HUES48 (cell line): Measurements from ENCODE around the gene PRKCA.

Experiments
- H3K27ac ChIP-seq: one replicate; pipeline ENCODE4 v1.7.0; 2013; ENCODE audit warnings: low read depth, low read length, inconsistent platforms
- H3K27me3 ChIP-seq: 2 replicates; pipeline ENCODE4 v1.6.1; 2013; ENCODE audit warnings: mild to moderate bottlenecking, low read length; ENCODE audit not compliant: control insufficient read depth, insufficient read depth
- H3K36me3 ChIP-seq: 2 replicates; pipeline ENCODE4 v1.6.1; 2013; ENCODE audit warnings: low read length; ENCODE audit not compliant: control insufficient read depth, insufficient read depth
- H3K4me1 ChIP-seq: 2 replicates; pipeline ENCODE4 v1.6.1; 2013; ENCODE audit warnings: mild to moderate bottlenecking, low read length; ENCODE audit not compliant: control insufficient read depth, insufficient read depth
- H3K4me3 ChIP-seq: 2 replicates; pipeline ENCODE4 v1.5.1; 2013; ENCODE audit warnings: mild to moderate bottlenecking, low read depth, low read length
- H3K9ac ChIP-seq: 2 replicates; pipeline ENCODE4 v1.6.1; 2013; ENCODE audit warnings: mild to moderate bottlenecking, low read depth, low read length, moderate library complexity
- H3K9me3 ChIP-seq: 2 replicates; pipeline ENCODE4 v1.6.1; 2013; ENCODE audit warnings: low read length; ENCODE audit not compliant: control insufficient read depth, insufficient read depth

PRKCA gene

DNA sequence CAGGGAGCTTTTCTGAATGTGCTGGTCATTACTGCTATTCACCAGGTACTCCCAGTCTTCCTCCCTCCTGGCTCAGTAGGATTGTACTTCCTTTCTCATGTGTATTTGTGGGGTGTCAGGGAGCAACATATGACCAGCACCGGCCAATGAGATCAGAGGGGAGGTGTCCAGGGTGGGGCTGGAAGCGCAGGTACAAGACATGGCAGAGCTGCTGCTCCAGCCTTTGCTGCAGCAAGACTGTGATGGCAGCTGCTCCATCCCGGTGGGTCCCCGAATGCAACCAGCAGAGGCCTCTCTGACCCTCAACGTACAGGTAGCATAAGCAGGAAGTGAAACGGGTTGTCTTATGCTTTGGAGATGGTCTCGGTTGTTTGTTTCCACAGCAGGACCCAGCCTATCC lies 478.7 kb downstream of the PRKCA start:
- H3K9ac ChIP-seq: no peak overlapping the region
- H3K36me3 ChIP-seq: no peaks in the 10 kb centered on the region
- H3K27me3 ChIP-seq: no peaks in the 10 kb centered on the region
- no peaks in the 10 kb centered on the region for H3K9me3 ChIP-seq
- no peak overlapping the region for H3K4me3 ChIP-seq
- H3K4me1 ChIP-seq: peaks cover 46% of the 10 kb centered on the region
- no peak overlapping the region for H3K27ac ChIP-seq

DNA sequence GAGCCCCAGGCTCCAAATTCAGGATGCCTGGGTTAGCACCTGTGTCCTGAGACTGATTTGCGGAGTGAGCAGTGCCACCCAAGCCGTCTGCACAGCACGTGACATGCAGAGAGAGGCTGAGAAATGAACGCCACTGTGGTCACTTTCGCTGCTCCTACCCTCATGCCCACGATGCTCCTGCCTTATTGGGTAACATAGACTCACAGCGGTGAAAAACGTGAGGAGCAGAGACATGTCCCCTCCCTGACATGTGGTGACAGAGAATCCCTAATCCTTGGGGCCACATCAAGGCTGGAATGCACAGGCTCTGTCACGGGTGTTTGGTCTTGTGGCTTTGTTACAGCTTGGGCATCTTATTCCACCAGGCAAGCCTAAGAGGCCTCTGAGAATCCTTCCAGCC lies 480.4 kb downstream of the PRKCA start:
- H3K9ac ChIP-seq: no peak overlapping the region
- H3K4me1 ChIP-seq: peaks cover 31% of the 10 kb centered on the region

DNA sequence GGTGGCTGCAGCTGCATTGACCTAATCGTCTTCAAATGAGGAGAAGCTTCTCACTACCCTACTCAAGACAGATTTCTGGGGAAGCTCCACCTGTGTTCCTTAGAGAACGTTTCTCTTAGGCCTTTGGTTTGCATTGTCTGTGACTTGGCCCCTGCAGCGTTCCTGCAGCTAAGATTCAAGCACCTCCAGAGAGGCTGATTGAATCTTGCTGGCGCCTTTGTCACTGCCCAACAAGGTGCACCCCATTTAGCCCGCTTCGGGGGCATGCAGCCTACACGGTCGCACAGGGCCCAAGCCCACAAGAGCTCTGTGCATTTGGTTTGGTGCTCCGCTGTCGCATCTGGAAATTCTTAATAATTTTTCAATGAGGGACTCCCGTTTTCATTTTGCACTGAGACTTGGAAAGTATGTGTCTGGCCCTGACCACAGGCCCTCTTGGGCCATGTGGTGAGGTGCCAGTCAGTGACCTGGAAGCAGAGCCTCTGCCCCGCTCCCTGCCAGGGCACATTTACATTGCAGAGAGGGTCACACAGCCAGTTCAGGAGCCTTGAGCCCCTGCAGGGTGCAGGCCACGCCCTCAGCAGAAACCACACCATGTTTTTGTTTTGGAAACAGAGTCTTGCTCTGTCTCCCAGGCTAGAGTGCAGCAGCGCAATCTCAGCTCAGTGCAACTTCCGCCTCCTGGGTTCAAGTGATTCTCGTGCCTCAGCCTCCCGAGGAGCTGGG lies 481.4 kb downstream of the PRKCA start:
- H3K9me3 ChIP-seq: no peaks in the 10 kb centered on the region
- H3K27ac ChIP-seq: no peak overlapping the region
- 0 out of 2 replicates have a peak, but pooled peaks cover 2% of the 10 kb centered on the region for H3K36me3 ChIP-seq
- H3K9ac ChIP-seq: no peak overlapping the region
- peaks cover 24% of the 10 kb centered on the region for H3K4me1 ChIP-seq
- H3K4me3 ChIP-seq: no peak overlapping the region
- H3K27me3 ChIP-seq: no peaks in the 10 kb centered on the region

More for the DNA sequence above, 480.4 kb downstream of the PRKCA start:
- no peaks in the 10 kb centered on the region for H3K9me3 ChIP-seq
- H3K27ac ChIP-seq: no peak overlapping the region
- no peaks in the 10 kb centered on the region for H3K27me3 ChIP-seq
- 0 out of 2 replicates have a peak, but pooled peaks cover 2% of the 10 kb centered on the region for H3K36me3 ChIP-seq
- H3K4me3 ChIP-seq: no peak overlapping the region

DNA sequence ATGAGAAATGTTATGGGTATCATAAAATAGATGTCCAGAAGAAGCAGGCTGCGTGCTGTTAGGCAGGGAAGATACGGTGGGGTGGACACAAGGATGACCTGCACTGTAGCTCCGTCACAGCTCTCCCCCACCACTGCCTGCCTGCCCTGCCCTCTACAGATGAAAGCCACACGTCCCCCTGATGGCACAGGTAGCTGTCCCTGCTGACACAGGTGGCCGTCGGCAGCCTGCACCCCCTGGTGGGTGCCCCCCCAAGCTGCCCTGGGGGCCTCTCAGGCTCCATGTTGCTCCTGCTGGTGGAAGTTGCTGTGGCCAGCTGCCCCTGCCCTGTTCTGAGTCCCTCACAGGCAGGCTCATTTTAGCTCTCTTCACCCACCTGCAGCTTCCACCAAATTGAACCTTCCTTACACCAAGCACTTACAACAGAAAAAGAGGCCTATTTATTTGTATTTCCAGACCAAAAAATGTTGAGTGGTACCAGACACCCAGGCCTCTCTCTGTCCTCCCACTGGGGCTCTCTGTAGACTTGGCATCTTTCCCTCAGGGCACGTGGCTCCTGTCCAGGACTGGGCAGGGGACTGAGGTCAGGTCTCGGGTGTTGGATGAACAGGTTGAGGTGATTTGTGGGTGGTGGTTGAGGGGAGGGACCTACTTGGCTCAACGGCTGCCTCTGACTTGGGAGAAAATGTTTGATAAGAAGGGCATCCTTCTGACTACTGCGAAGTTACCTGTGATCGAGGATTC lies 482.4 kb downstream of the PRKCA start:
- Histone ChIP-seq H3K36me3 (0 out of 2 replicates have a peak, but pooled peaks cover 2% of the 10 kb centered on the region), H3K4me1 (peaks cover 14% of the 10 kb centered on the region; the same call in 1 of the 2 replicates), H3K27ac (no peak overlapping the region), H3K9me3 (no peaks in the 10 kb centered on the region), H3K27me3 (no peaks in the 10 kb centered on the region), H3K4me3 (no peak overlapping the region), H3K9ac (no peak overlapping the region)

DNA sequence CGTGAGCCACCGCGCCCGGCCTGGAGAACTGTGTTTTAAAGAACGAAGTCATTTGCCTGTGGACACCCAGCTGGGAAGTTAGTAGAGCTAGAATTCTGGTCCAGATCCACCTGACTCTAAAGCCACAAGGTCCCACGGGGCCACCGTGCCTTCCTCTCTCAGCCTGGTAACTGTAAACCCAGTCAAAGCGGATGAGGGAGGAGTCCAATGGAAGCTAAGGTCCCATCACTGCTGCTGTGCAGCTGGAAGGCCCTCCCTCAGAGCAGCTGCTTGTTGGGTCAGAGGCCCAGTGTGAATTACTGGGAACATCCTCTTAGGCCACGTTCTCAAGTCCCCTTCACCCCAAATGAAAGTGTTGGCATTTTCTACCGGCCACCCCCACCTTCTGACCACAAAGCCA lies 483.7 kb downstream of the PRKCA start:
- H3K9me3 ChIP-seq: no peaks in the 10 kb centered on the region
- H3K4me1 ChIP-seq: peaks cover 12% of the 10 kb centered on the region; the same call in 1 of the 2 replicates
- H3K4me3 ChIP-seq: no peak overlapping the region
- no peak overlapping the region for H3K27ac ChIP-seq
- H3K36me3 ChIP-seq: 0 out of 2 replicates have a peak, but pooled peaks cover 2% of the 10 kb centered on the region
- no peak overlapping the region for H3K9ac ChIP-seq
- H3K27me3 ChIP-seq: no peaks in the 10 kb centered on the region

DNA sequence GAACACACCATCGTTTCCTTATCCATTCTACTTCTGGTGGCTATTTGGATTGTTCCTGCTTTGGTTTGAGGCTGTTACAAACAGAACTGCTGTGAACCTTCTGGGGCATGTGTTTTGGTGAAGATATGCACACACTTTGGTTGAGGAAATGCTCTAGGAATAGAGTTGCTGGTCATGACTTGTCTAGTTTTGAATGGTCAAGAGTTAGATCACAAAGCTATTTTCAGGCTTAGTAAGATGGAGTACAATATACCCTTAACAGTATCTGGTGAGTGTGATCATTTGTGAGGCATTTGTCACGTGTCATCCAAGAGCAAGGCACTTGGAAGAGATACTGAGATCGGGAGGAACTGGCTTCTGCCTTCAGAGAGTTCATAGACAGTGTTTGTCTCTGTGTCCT lies 485.5 kb downstream of the PRKCA start:
- H3K9ac ChIP-seq: no peak overlapping the region
- H3K36me3 ChIP-seq: 0 out of 2 replicates have a peak, but pooled peaks cover 2% of the 10 kb centered on the region
- H3K27me3 ChIP-seq: no peaks in the 10 kb centered on the region
- no peak overlapping the region for H3K4me3 ChIP-seq
- H3K27ac ChIP-seq: no peak overlapping the region
- no peaks in the 10 kb centered on the region for H3K9me3 ChIP-seq
- H3K4me1 ChIP-seq: peaks cover 9% of the 10 kb centered on the region; the same call in 1 of the 2 replicates

DNA sequence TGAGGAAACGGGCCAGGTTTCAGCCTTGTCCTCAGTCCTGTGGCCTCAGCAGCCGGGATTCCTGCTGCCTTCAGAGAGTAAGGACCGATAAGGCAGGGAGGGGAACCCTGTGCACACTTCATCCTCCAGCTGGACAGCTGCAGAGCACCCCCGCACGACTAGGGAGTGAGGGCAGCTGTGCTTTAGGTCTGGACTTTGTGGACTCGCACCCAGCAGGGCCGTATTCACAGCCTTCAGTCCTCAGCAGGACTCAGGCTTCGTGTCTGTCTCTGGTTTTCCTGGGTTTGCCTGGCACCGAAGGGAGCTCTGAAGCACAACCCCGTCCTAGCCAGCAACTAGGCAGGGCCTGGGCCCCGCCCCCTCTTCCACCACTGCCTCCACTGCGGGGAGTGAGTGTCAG lies 486.7 kb downstream of the PRKCA start:
- H3K4me3 ChIP-seq: no peak overlapping the region
- 0 out of 2 replicates have a peak, but pooled peaks cover 2% of the 10 kb centered on the region for H3K36me3 ChIP-seq
- H3K9me3 ChIP-seq: no peaks in the 10 kb centered on the region
- no peak overlapping the region for H3K27ac ChIP-seq
- H3K9ac ChIP-seq: no peak overlapping the region
- no peaks in the 10 kb centered on the region for H3K27me3 ChIP-seq
- no peaks in the 10 kb centered on the region; the same call in 1 of the 2 replicates for H3K4me1 ChIP-seq

DNA sequence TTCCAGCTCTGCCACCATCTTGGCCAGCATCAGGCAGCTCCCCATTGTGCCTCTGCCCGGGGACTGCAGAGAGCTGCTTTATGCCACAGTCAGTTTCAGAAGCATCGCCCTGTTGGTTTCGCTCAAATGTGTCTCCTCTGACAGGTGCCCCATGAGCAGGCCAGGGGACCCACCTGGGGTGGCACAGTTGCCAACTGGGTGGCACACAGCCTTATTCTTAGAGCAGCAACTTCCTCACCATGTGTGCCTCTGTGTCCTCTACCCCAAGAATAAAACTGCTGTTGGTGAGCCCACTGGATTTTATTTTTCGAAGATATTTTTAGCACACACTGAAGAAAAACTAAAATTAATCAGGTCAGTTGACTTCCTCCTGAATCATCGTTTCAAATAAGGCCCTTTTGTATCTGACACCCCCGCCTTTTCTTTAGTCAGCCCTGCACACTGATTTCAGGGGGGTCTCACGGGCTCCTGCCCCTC lies 487.6 kb downstream of the PRKCA start:
- H3K4me1 ChIP-seq: no peaks in the 10 kb centered on the region

DNA sequence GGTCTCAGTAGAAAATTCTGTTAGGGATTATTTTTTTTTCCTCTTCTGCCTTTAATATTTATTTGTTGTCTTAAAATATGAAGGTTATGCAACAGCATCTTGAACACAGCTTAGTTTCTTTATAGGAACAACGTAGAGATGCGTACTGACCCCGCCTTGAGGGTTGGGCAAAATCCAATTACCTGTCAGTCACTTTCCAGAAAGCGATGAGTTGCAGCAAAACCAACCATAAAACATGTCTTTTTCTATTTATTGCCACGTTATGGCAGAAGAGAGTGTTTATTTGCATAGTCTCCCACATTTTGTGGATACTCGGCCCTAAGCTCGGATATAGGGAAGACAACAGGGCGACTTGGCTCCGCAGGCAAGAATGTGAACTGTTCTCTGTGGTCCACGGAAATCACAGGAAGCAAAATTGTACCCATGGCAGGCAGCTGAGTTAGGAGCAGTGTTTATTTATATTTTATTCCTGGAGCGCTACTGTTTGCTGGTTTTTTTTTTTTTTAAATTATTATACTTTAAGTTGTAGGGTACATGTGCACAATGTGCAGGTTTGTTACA lies 488.2 kb downstream of the PRKCA start:
- 0 out of 2 replicates have a peak, but pooled peaks cover 2% of the 10 kb centered on the region for H3K36me3 ChIP-seq
- H3K27ac ChIP-seq: no peak overlapping the region

More for the DNA sequence above, 487.6 kb downstream of the PRKCA start:
- H3K4me3 ChIP-seq: no peak overlapping the region
- no peaks in the 10 kb centered on the region for H3K9me3 ChIP-seq
- no peak overlapping the region for H3K27ac ChIP-seq
- H3K9ac ChIP-seq: no peak overlapping the region
- H3K27me3 ChIP-seq: no peaks in the 10 kb centered on the region
- 0 out of 2 replicates have a peak, but pooled peaks cover 2% of the 10 kb centered on the region for H3K36me3 ChIP-seq

DNA sequence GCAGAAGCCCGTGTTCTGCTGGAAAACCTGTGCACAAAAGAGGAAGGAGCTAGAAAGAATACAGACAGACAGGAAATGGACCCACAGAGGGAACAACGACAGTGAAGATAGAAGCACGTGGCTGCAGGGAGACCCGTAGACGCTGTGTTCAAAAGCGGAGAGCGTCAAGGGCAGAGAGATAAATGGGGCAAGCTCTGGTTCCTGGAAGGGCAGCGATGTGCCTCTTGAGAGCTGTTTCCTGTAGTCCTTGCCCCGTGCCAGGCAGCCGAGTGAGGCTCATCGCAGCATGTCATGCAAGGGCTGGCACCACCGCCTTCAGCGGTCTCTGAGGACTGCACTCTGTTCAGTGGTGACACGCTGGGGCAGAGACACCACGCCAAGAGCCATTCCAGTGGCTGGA lies 488.9 kb downstream of the PRKCA start:
- no peaks in the 10 kb centered on the region for H3K4me1 ChIP-seq

More for the DNA sequence above, 488.2 kb downstream of the PRKCA start:
- Histone ChIP-seq H3K9ac (no peak overlapping the region), H3K27me3 (no peaks in the 10 kb centered on the region), H3K9me3 (no peaks in the 10 kb centered on the region), H3K4me3 (no peak overlapping the region), H3K4me1 (no peaks in the 10 kb centered on the region)

More for the DNA sequence above, 488.9 kb downstream of the PRKCA start:
- Histone ChIP-seq H3K36me3 (0 out of 2 replicates have a peak, but pooled peaks cover 2% of the 10 kb centered on the region), H3K9ac (no peak overlapping the region), H3K9me3 (no peaks in the 10 kb centered on the region), H3K27me3 (no peaks in the 10 kb centered on the region), H3K27ac (no peak overlapping the region), H3K4me3 (no peak overlapping the region)
